CD4-positive, CD25-positive, alpha-beta regulatory T cell (primary cell): ENCODE measurements around the gene TMEFF1. TPM values are rescaled to one million over a fixed set of nuclear protein-coding genes. Genes with fewer than 3 reads are reported as not detected.
"Not testable (repeated sequence)": the region's sequence is repeated elsewhere in the genome, so short reads cannot be mapped to it uniquely, and the experiment has no call there.

Source experiments
- ATAC-seq, 2 donors: fragments of 150-1000 bp; cut with Tn5 transposase; one replicate each; pipeline ENCODE4 v1.10.0; 2021; ENCODE audit warnings: low read depth in 2 of 2, moderate number of reproducible peaks in 2 of 2, moderate library complexity in 1 of 2
- DNase-seq, 3 donors: peaks; one replicate each; pipeline versions ENCODE4 v3.0.0 to v3.0.0-alpha.2; 2012 to 2022; ENCODE audit warnings: mixed read lengths in 1 of 3
- H3K27ac ChIP-seq: one replicate; pipeline ENCODE4 v1.7.0; 2013; ENCODE audit warnings: mild to moderate bottlenecking, low read length; ENCODE audit not compliant: insufficient read depth, poor library complexity, severe bottlenecking
- H3K27me3 ChIP-seq: one replicate; pipeline ENCODE4 v1.7.0; 2013; ENCODE audit warnings: low read length; ENCODE audit not compliant: control insufficient read depth, insufficient read depth
- H3K36me3 ChIP-seq: one replicate; pipeline ENCODE4 v1.7.0; 2013; ENCODE audit warnings: mild to moderate bottlenecking, low read length, moderate library complexity; ENCODE audit not compliant: control insufficient read depth, insufficient read depth
- H3K4me1 ChIP-seq: 2 replicates; pipeline ENCODE4 v1.7.0; 2013; ENCODE audit warnings: mild to moderate bottlenecking, low read length; ENCODE audit not compliant: insufficient read depth, control insufficient read depth, poor library complexity, severe bottlenecking
- H3K4me3 ChIP-seq: one replicate; pipeline ENCODE4 v1.7.0; 2013; ENCODE audit warnings: low read depth, mild to moderate bottlenecking, low read length, moderate library complexity
- H3K9me3 ChIP-seq, 2 experiments: 1 replicate in 1 of 2; 2 replicates in 1 of 2; pipeline ENCODE4 v1.7.0; 2013; ENCODE audit warnings: low read length in 2 of 2, mild to moderate bottlenecking in 1 of 2, moderate library complexity in 1 of 2; ENCODE audit not compliant: control insufficient read depth in 2 of 2
- H3K27ac Mint-ChIP-seq, 3 donors: one replicate each; pipeline ENCODE4 v1.8.0; 2020 to 2022; ENCODE audit warnings: mild to moderate bottlenecking in 3 of 3, mixed read lengths in 3 of 3, moderate library complexity in 2 of 3
- H3K27me3 Mint-ChIP-seq: one replicate; pipeline ENCODE4 v1.8.0; 2022; ENCODE audit warnings: mild to moderate bottlenecking, mixed read lengths
- H3K36me3 Mint-ChIP-seq: one replicate; pipeline ENCODE4 v1.8.0; 2020; ENCODE audit warnings: mixed read lengths
- H3K4me1 Mint-ChIP-seq, 4 donors: one replicate each; pipeline ENCODE4 v1.8.0; 2020 to 2022; ENCODE audit warnings: mixed read lengths in 4 of 4, mild to moderate bottlenecking in 1 of 4
- H3K4me3 Mint-ChIP-seq, 4 donors: one replicate each; pipeline ENCODE4 v1.8.0; 2020 to 2022; ENCODE audit warnings: mild to moderate bottlenecking in 4 of 4, mixed read lengths in 4 of 4, moderate library complexity in 3 of 4
- H3K9me3 Mint-ChIP-seq, 7 donors: one replicate each; pipeline ENCODE4 v1.8.0; 2020 to 2022; ENCODE audit warnings: mixed read lengths in 7 of 7, mild to moderate bottlenecking in 3 of 7, moderate library complexity in 2 of 7
- polyA plus RNA-seq, 4 donors: library from polyadenylated mRNA; unstranded; fragments of 300-500 nt; fragmentation: Illumina TruSeq; gene quantifications; one replicate each; pipeline ENCODE4 v1.2.3, GENCODE V29; 2021
- total RNA-seq: library from RNA; stranded (reverse); gene quantifications from one replicate; pipeline ENCODE4 v1.2.3, GENCODE V29; 2022

Gene TMEFF1
- total and polyA plus RNA-seq, 5 donors from 2014 or later: 0.49 TPM; not detected in 4

- ATAC-seq, H3K9me3 Mint-ChIP-seq, H3K36me3 ChIP-seq, H3K27ac ChIP-seq, DNase-seq, H3K27me3 Mint-ChIP-seq, H3K4me3 ChIP-seq, H3K4me1 Mint-ChIP-seq, H3K36me3 Mint-ChIP-seq, H3K4me1 ChIP-seq, H3K27ac Mint-ChIP-seq, H3K27me3 ChIP-seq, H3K4me3 Mint-ChIP-seq, H3K9me3 ChIP-seq: not testable (repeated sequence)
Observed at GRCh38 chr9:100527180-100527794, 54.3 kb downstream of the TMEFF1 start.

GRCh38 chr9:100534401-100534800 is 61.5 kb downstream of the TMEFF1 start:
- no peak overlapping the region for H3K27ac Mint-ChIP-seq
- H3K9me3 ChIP-seq: no peaks in the 10 kb centered on the region
- H3K36me3 Mint-ChIP-seq: no peaks in the 10 kb centered on the region
- H3K4me1 ChIP-seq: no peaks in the 10 kb centered on the region
- no peak for ATAC-seq
- H3K4me1 Mint-ChIP-seq: no peaks in the 10 kb centered on the region
- H3K4me3 ChIP-seq: no peak overlapping the region
- DNase-seq: no peak
- no peaks in the 10 kb centered on the region for H3K27me3 Mint-ChIP-seq
- no peaks in the 10 kb centered on the region for H3K27me3 ChIP-seq
- no peak overlapping the region for H3K4me3 Mint-ChIP-seq
- H3K36me3 ChIP-seq: no peaks in the 10 kb centered on the region
- H3K27ac ChIP-seq: no peak overlapping the region
- peaks cover 0 to 3% (median 0%) of the 10 kb centered on the region in 7 donors for H3K9me3 Mint-ChIP-seq

- ATAC-seq (no peak), DNase-seq (no peak)
- peaks cover 4% of the 10 kb centered on the region for H3K27me3 Mint-ChIP-seq
Observed at GRCh38 chr9:100540327-100540726, 67.4 kb downstream of the TMEFF1 start.

GRCh38 chr9:100549048-100549447 is 76.1 kb downstream of the TMEFF1 start:
- H3K27ac ChIP-seq: no peak overlapping the region
- no peak overlapping the region for H3K4me3 ChIP-seq
- Mint-ChIP-seq H3K36me3 (no peaks in the 10 kb centered on the region), H3K27me3 (no peaks in the 10 kb centered on the region), H3K9me3 (peaks cover 0 to 13% (median 4%) of the 10 kb centered on the region in 7 donors), H3K4me1 (no peaks in the 10 kb centered on the region), H3K27ac (no peak overlapping the region), H3K4me3 (no peak overlapping the region)
- H3K9me3 ChIP-seq: no peaks in the 10 kb centered on the region
- DNase-seq: no peak
- no peaks in the 10 kb centered on the region for H3K36me3 ChIP-seq
- no peaks in the 10 kb centered on the region for H3K27me3 ChIP-seq
- ATAC-seq: no peak
- H3K4me1 ChIP-seq: no peaks in the 10 kb centered on the region

More at GRCh38 chr9:100540327-100540726, 67.4 kb downstream of the TMEFF1 start:
- Histone ChIP-seq H3K27ac (no peak overlapping the region), H3K27me3 (no peaks in the 10 kb centered on the region), H3K4me3 (no peak overlapping the region), H3K4me1 (no peaks in the 10 kb centered on the region), H3K36me3 (no peaks in the 10 kb centered on the region), H3K9me3 (no peaks in the 10 kb centered on the region)
- no peaks in the 10 kb centered on the region for H3K4me1 Mint-ChIP-seq
- no peak overlapping the region for H3K27ac Mint-ChIP-seq
- H3K9me3 Mint-ChIP-seq: peaks cover 0 to 6% (median 2%) of the 10 kb centered on the region in 7 donors
- no peaks in the 10 kb centered on the region for H3K36me3 Mint-ChIP-seq
- no peak overlapping the region for H3K4me3 Mint-ChIP-seq

- Histone ChIP-seq H3K27ac (no peak overlapping the region), H3K36me3 (no peaks in the 10 kb centered on the region), H3K4me1 (no peaks in the 10 kb centered on the region), H3K9me3 (no peaks in the 10 kb centered on the region), H3K27me3 (no peaks in the 10 kb centered on the region), H3K4me3 (no peak overlapping the region)
- no peak overlapping the region for H3K4me3 Mint-ChIP-seq
- no peaks in the 10 kb centered on the region for H3K9me3 Mint-ChIP-seq
- no peak for DNase-seq
- H3K27ac Mint-ChIP-seq: no peak overlapping the region
- no peaks in the 10 kb centered on the region for H3K36me3 Mint-ChIP-seq
- no peak for ATAC-seq
- H3K27me3 Mint-ChIP-seq: no peaks in the 10 kb centered on the region
- peaks cover 0 to 8% (median 0%) of the 10 kb centered on the region in 4 donors for H3K4me1 Mint-ChIP-seq
Observed at GRCh38 chr9:100554935-100555401, 82.0 kb downstream of the TMEFF1 start.

GRCh38 chr9:100555471-100555870 is 82.5 kb downstream of the TMEFF1 start:
- Histone ChIP-seq H3K4me3 (no peak overlapping the region), H3K27ac (no peak overlapping the region), H3K27me3 (no peaks in the 10 kb centered on the region), H3K9me3 (no peaks in the 10 kb centered on the region), H3K36me3 (no peaks in the 10 kb centered on the region), H3K4me1 (no peaks in the 10 kb centered on the region)
- Mint-ChIP-seq H3K4me1 (peaks cover 0 to 8% (median 0%) of the 10 kb centered on the region in 4 donors), H3K36me3 (no peaks in the 10 kb centered on the region), H3K4me3 (no peak overlapping the region), H3K9me3 (no peaks in the 10 kb centered on the region), H3K27me3 (no peaks in the 10 kb centered on the region), H3K27ac (no peak overlapping the region)
- DNase-seq (no peak), ATAC-seq (no peak)

- no peak overlapping the region for H3K27ac Mint-ChIP-seq
- DNase-seq: no peak
- no peaks in the 10 kb centered on the region for H3K27me3 Mint-ChIP-seq
- H3K9me3 Mint-ChIP-seq: no peaks in the 10 kb centered on the region
- ATAC-seq: no peak
- Histone ChIP-seq H3K9me3 (no peaks in the 10 kb centered on the region), H3K36me3 (no peaks in the 10 kb centered on the region), H3K27me3 (no peaks in the 10 kb centered on the region), H3K27ac (no peak overlapping the region), H3K4me1 (no peaks in the 10 kb centered on the region), H3K4me3 (no peak overlapping the region)
- H3K4me1 Mint-ChIP-seq: peaks cover 0 to 8% (median 0%) of the 10 kb centered on the region in 4 donors
- H3K36me3 Mint-ChIP-seq: no peaks in the 10 kb centered on the region
- H3K4me3 Mint-ChIP-seq: no peak overlapping the region
Observed at GRCh38 chr9:100557053-100557452, 84.1 kb downstream of the TMEFF1 start.

GRCh38 chr9:100561256-100561655 is 88.3 kb downstream of the TMEFF1 start:
- no peak overlapping the region for H3K4me3 Mint-ChIP-seq
- no peaks in the 10 kb centered on the region for H3K9me3 Mint-ChIP-seq
- ATAC-seq (no peak), DNase-seq (no peak)
- no peaks in the 10 kb centered on the region for H3K36me3 ChIP-seq
- H3K27me3 Mint-ChIP-seq: no peaks in the 10 kb centered on the region
- H3K36me3 Mint-ChIP-seq: no peaks in the 10 kb centered on the region
- H3K27me3 ChIP-seq: no peaks in the 10 kb centered on the region
- H3K4me1 ChIP-seq: no peaks in the 10 kb centered on the region
- peaks cover 0 to 8% (median 0%) of the 10 kb centered on the region in 4 donors for H3K4me1 Mint-ChIP-seq
- H3K27ac Mint-ChIP-seq: no peak overlapping the region
- no peaks in the 10 kb centered on the region for H3K9me3 ChIP-seq
- H3K4me3 ChIP-seq: no peak overlapping the region
- H3K27ac ChIP-seq: no peak overlapping the region
